Measurements from ENCODE around the gene DDX5. TPM values are rescaled to one million over a fixed set of nuclear protein-coding genes. Genes with fewer than 3 reads are reported as not detected.
"Not testable (repeated sequence)": the region's sequence is repeated elsewhere in the genome, so short reads cannot be mapped to it uniquely, and the experiment has no call there.

The DDX5 gene
- total RNA-seq, 1 donor from 2014 or later, result 925 TPM

- H3K4me1 Mint-ChIP-seq, result peaks cover 2% of the 10 kb centered on the region
- H3K36me3 Mint-ChIP-seq, result no peaks in the 10 kb centered on the region
- H3K4me3 Mint-ChIP-seq, result no peak overlapping the region
- no peaks in the 10 kb centered on the region for H3K27me3 Mint-ChIP-seq (ENCODE audit: low read depth)
- no peak overlapping the region for H3K27ac Mint-ChIP-seq
- no peak for DNase-seq (ENCODE audit: low spot score in 2 of 2, unreplicated experiment in 2 of 2)
- TF ChIP-seq CTCF (IDR thresholded peaks at IDR 0.05; ENCODE audit: unreplicated experiment), result no peak
- no peaks in the 10 kb centered on the region for H3K9me3 Mint-ChIP-seq
These were observed 45.1 kb downstream of the DDX5 start for GRCh38 chr17:64460955-64461354.

- H3K4me1 Mint-ChIP-seq; DNase-seq (ENCODE audit: low spot score in 2 of 2, unreplicated experiment in 2 of 2); H3K4me3 Mint-ChIP-seq; H3K27me3 Mint-ChIP-seq (ENCODE audit: low read depth); H3K36me3 Mint-ChIP-seq; H3K9me3 Mint-ChIP-seq; H3K27ac Mint-ChIP-seq: not testable (repeated sequence)
These were observed 46.3 kb downstream of the DDX5 start for GRCh38 chr17:64459818-64460217.

GRCh38 chr17:64459284-64459747 is 46.8 kb downstream of the DDX5 start:
- no peak for DNase-seq (ENCODE audit: low spot score in 2 of 2, unreplicated experiment in 2 of 2)
- no peak for TF ChIP-seq CTCF (IDR thresholded peaks at IDR 0.05; ENCODE audit: unreplicated experiment)
- Mint-ChIP-seq H3K4me3 (no peak overlapping the region), H3K27ac (no peak overlapping the region), H3K9me3 (no peaks in the 10 kb centered on the region), H3K36me3 (no peaks in the 10 kb centered on the region), H3K4me1 (peaks cover 2% of the 10 kb centered on the region), H3K27me3 (ENCODE audit: low read depth) (no peaks in the 10 kb centered on the region)

GRCh38 chr17:64458756-64459155 is 47.3 kb downstream of the DDX5 start:
- H3K4me1 Mint-ChIP-seq, result peaks cover 2% of the 10 kb centered on the region

GRCh38 chr17:64457156-64457555 is 48.9 kb downstream of the DDX5 start:
- no peak for DNase-seq (ENCODE audit: low spot score in 2 of 2, unreplicated experiment in 2 of 2)
- TF ChIP-seq CTCF (IDR thresholded peaks at IDR 0.05; ENCODE audit: unreplicated experiment), result no peak
- Mint-ChIP-seq H3K4me3 (no peak overlapping the region), H3K4me1 (peaks cover 2% of the 10 kb centered on the region), H3K27ac (no peak overlapping the region), H3K9me3 (no peaks in the 10 kb centered on the region), H3K27me3 (ENCODE audit: low read depth) (no peaks in the 10 kb centered on the region), H3K36me3 (no peaks in the 10 kb centered on the region)

More at GRCh38 chr17:64458756-64459155, 47.3 kb downstream of the DDX5 start:
- Mint-ChIP-seq H3K9me3 (no peaks in the 10 kb centered on the region), H3K4me3 (no peak overlapping the region), H3K27ac (no peak overlapping the region), H3K27me3 (ENCODE audit: low read depth) (no peaks in the 10 kb centered on the region), H3K36me3 (no peaks in the 10 kb centered on the region)
- no peak for TF ChIP-seq CTCF (IDR thresholded peaks at IDR 0.05; ENCODE audit: unreplicated experiment)
- DNase-seq (ENCODE audit: low spot score in 2 of 2, unreplicated experiment in 2 of 2), result no peak

GRCh38 chr17:64455993-64456885 is 49.9 kb downstream of the DDX5 start:
- Mint-ChIP-seq H3K9me3 (no peaks in the 10 kb centered on the region), H3K4me1 (peaks cover 2% of the 10 kb centered on the region), H3K27ac (no peak overlapping the region), H3K36me3 (no peaks in the 10 kb centered on the region), H3K4me3 (no peak overlapping the region), H3K27me3 (ENCODE audit: low read depth) (no peaks in the 10 kb centered on the region)
- no peak for TF ChIP-seq CTCF (IDR thresholded peaks at IDR 0.05; ENCODE audit: unreplicated experiment)
- no peak for DNase-seq (ENCODE audit: low spot score in 2 of 2, unreplicated experiment in 2 of 2)

Measured in mesothelial cell of epicardium (in vitro differentiated cells).